NCI-H226 (cell line): ENCODE measurements around the gene ETFB.

ENCODE experiments used
- DNase-seq: peaks from one replicate; pipeline ENCODE4 v3.0.0-alpha.2; 2015

ETFB gene

GRCh38 chr19:51372021-51372648, 5.9 kb upstream of the ETFB start:
- DNase-seq: no peak

DNA sequence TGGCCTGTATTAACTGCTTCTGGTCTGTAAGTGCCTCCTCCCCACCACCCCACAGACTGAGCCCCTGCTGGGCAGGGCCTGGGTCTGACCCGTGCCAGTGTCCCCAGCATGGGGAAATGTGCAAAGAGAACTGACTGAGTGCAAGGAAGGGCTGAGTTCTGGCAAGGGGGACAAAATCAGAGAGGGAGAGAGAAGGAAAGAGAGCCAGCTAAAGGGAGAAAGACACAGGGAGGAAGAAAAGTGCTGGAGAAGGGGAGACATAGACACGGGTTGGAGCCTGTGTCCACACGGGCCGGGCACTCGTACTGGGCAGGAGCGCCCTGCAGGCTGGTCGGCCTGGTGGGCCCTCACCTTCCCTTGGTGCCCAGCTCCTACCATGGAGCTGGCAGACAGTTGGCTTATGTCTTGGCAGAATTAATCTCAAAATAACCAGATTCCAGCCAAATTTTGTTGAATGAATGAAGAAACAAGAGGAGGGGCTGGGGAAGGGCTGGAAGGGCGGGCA, 5.0 kb upstream of the ETFB start:
- DNase-seq: no peak

DNA sequence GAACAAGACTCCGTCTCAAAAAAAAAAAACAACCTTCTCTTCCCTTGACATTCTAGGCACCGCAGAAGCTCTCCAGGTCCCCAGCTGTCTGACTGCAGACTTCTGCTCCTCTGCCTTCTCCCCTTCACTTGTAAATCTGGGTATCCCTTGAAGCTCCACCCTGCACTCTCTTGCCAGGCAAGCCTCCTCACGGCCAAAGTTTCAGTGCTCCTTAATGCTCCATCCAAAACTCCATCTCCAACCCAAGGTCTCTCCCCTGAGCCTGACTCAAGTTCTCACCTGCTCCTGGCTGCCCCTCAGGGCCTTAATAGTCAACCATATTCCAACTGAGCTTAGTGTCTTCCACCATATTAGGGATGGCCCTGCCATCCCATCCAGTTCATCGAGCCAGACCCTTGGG, 4.0 kb upstream of the ETFB start:
- DNase-seq: no peak

- no peak for DNase-seq
Measured at GRCh38 chr19:51368366-51369282, 2.4 kb upstream of the ETFB start, which contains the start of gene CLDND2. Gene CLDND2 (minus strand): TSS chr19:51369003. CDS start chr19:51368577, 426 bp downstream.

DNA sequence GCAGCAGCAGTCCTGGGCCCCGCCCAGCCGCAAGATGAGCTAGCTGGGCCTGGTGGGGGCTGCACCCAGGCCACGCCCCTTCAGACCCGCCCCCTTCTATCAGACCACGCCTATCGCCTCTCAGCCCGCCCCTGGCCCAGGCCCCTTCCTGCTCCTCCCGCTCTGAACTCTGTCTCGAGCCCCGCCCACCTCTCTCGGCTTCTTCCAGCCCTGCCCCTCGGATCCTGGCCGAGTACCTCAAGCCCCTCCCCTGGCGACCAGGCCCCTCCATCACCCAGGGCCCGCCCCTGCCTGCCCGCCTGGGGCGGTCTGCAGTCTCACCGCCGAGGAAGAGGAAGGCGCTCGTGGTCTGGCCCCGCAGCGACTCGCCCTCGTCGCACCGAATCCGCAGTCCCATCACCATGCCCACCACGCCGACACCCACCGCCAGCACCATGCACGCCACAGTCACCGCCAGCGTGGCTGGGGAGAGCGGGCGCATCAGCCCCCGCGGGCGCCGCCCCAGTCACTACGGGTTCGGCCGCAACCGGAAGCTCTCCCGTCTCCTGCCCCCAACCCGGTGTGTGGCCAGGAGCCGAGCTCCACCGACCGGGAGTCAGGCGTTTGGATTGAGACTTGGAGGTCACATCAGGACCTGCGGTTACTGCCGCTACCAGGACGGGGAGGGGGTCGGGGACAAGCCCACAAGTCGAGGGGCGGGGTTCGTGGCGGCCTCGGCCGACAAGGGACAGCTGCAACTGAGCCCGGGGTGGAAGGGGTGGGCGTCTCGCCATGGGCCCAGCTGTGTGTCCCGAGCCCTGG, 1.6 kb upstream of the ETFB start:
- peak; percentile 97 for DNase-seq

GRCh38 chr19:51367255-51367564, 1.0 kb upstream of the ETFB start:
- no peak for DNase-seq

- peak; percentile 99 for DNase-seq
Measured at GRCh38 chr19:51366389-51367254, 434 bp upstream of the ETFB start.

DNA sequence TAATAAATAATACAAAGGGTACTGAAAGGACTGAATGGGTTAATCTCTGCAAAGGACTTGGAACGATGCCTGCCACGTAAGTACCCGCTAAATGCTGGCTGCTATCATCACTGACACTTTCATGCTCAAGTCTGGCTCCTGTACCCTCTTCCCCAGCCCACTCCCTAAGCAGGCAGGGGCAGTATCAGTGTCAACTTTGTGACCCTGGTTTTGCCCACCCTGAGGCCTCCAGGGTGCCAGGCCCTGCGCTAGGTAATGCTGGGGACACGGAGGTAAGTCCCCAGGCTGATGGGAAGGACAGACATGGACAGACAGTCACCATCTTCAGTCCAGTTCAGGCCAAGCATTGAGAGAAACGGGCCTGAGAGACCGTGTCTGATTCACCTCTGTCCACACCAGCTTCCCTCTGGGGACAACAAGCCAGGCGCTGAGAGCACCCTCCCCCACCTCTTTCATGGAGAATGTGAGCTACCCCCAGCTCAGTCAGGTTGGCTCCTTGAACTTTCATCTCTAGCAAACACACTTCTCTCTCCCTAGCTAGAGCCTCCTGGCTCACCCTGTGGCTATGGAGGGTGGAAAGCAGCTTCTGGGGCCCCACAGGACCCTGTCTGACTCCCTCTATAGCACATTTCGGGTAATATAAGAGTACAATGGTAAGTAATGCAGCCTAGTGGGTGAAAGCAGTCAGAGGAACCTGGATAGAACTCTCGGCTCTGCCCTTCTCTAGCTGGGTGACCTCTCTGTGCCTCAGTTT, 800 bp downstream of the ETFB start:
- no peak for DNase-seq

DNA sequence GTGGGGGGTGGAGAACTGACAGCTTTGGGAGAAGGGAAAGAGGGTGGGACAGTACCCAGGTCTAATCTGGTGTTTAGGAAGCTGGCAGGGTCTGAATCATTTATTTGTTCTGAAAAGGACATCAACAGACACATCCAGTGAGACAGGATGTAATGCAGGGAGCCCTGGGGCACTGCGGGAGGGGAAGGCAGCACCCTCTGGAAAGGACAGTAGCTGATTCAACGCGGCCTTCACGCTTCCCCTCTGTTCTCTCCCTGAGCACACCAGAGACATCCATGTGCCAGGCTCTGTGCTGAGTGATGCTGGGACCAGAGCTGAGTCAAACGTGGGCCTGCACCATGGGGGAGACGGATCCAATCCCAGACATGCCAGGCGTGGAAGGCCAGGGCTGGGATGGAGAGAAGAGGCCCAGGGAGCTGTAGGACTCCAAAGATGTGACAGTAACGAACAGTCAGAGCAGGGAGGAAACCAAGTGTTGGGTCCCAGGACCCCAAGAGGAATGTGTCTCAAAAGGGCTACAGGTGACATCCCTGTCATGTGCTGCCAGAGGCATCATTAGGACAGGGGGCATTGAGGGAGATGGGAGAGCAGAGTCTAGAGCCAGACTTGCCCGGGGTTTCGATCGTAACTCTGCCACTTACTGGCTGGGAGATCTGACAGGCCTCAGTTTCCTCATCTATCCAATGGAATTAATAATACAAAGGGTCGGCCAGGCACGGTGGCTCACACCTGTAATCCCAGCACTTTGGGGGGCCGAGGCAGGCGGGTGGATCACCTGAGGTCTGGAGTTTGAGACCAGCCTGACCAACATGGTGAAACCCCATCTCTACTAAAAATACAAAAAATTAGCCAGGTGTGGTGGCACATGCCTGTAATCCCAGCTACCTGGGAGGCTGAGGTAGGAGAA, 1.7 kb downstream of the ETFB start:
- DNase-seq: no peak

DNA sequence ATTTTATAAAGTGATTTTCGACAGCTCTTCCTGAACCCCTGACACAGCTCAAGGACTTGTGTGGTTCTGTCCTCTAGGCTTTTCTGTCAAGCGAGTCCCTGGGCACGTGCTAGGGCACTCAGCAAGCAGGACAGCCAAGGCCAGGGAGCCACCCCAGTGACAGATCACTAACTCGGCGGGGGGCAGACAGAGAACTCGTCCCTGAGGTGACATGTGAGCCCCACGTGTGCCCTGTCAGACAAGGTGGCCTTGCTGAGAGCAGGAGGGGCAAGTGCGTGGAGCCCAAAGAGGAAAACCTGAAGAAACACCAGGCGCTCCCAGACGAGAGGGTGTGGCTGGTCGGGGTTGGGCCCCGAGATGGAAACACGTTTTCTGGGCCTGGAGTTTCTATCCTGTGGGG, 4.9 kb downstream of the ETFB start:
- DNase-seq: no peak

DNA sequence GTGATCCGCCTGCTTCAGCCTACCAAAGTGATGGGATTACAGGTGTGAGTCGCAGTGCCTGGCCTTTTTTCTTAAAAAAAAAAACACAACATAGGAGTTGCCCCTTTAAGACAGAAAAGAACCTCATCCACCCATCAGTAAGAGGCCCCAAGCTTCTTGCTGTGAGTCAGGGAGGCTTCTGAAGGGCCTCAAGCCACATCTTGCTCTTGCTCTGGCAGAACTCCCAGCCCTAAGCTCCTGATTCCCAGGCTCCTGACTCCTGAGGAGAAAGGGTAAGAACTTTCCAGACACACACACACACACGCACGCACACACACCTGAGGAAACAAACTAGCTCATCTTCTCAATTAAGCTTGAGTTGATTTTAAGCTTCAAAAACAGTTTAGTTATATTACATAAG, 6.9 kb downstream of the ETFB start:
- peak; percentile 82 for DNase-seq

GRCh38 chr19:51357952-51358351, 8.2 kb downstream of the ETFB start:
- DNase-seq: no peak

- DNase-seq: no peak
Measured at GRCh38 chr19:51356159-51356801, 9.9 kb downstream of the ETFB start.

GRCh38 chr19:51354742-51355148, 11.4 kb downstream of the ETFB start:
- no peak for DNase-seq

GRCh38 chr19:51354103-51354741, 12.0 kb downstream of the ETFB start:
- DNase-seq: no peak

GRCh38 chr19:51352783-51353360, 13.3 kb downstream of the ETFB start:
- no peak for DNase-seq

- no peak for DNase-seq
Measured at GRCh38 chr19:51351266-51351990, 14.8 kb downstream of the ETFB start.

DNA sequence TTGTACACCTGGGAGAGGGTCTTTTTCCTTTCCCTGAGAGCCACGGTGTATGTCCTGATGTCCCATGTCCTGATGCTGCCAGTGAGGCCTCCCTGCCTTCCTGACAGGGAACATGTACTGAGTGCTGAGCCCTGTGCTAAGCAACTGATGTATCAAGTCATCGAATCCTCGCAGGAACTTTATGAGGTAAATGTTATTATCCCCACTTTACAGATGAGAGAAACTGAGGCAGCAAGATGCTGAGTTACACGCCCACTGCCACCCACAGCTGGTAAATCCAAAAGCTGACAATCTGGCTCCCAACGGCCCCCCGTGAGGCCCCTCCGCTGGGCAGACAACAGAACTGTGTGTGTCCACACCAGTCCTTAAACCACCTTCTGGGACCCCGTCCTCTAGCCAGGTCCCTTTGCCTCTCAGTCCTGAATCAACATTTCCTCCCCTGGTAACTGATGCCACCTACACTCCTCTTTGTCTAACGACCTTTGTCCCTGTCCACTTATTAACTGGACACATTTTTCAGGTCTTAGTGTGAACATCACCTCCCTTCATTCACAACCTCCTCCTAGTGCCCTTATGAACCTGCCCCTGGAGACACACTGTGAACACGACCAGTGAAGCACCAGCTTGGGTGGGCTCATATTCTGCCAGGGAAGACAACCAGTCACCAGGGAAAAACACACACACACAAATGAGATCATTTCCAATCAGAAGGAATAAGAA, 18.8 kb downstream of the ETFB start:
- DNase-seq: no peak
